Testis (tissue), 3 donors: ENCODE data around the gene KIAA0232. TPM values are rescaled to one million over a fixed set of nuclear protein-coding genes. Genes with fewer than 3 reads are reported as not detected.

ENCODE experiments used
- DNase-seq: peaks from one replicate; pipeline ENCODE4 v3.0.0-alpha.2; 2019
- H3K27ac ChIP-seq, 2 donors: fragments of 200-600 bp; sonication (generic); one replicate each; pipeline ENCODE4 v1.5.1; 2019
- H3K27me3 ChIP-seq: fragments of 200-600 bp; sonication (generic); one replicate; pipeline ENCODE4 v1.5.1; 2019
- H3K36me3 ChIP-seq: fragments of 200-600 bp; sonication (generic); one replicate; pipeline ENCODE4 v1.5.1; 2017; ENCODE audit warnings: low read depth; ENCODE audit errors: missing control alignments
- H3K4me1 ChIP-seq: fragments of 200-600 bp; sonication (generic); one replicate; pipeline ENCODE4 v1.5.1; 2019
- H3K4me3 ChIP-seq, 2 donors: fragments of 200-600 bp; sonication (generic); one replicate each; pipeline ENCODE4 v1.5.1; 2017 to 2019
- H3K9me3 ChIP-seq: fragments of 200-600 bp; sonication (generic); one replicate; pipeline ENCODE4 v1.5.1; 2017
- CTCF ChIP-seq, 3 experiments: fragments of 450-650 bp in 2 of 3; fragments of 200-600 bp in 1 of 3; sonication (generic) in 1 of 3; IDR thresholded peaks; one replicate each; pipeline ENCODE4 v1.5.1; 2016 to 2019; ENCODE audit warnings: antibody characterized with exemption in 3 of 3, mild to moderate bottlenecking in 2 of 3, moderate library complexity in 1 of 3
- POLR2A ChIP-seq: fragments of 450-650 bp; IDR thresholded peaks from one replicate; pipeline ENCODE4 v1.6.1; 2017; ENCODE audit warnings: antibody characterized with exemption, mild to moderate bottlenecking, moderate library complexity
- WGBS, 2 donors: methylation state at CpG; one replicate each; pipeline ENCODE4 v1.1.5; 2018; 5-methylcytosine and 5-hydroxymethylcytosine counted together
- intact Hi-C: fragments of 100-400 bp; cut with DNase I; formaldehyde crosslinking; loops from one replicate; pipeline ENCODE4 v1.15.1; 2023; ENCODE audit warnings: low total_unique reads
- polyA plus RNA-seq: library from polyadenylated mRNA; stranded (reverse); fragments of 350-450 nt; fragmentation: Illumina TruSeq; extraction: RNeasy Lipid Tissue Mini Kit (QIAGEN cat#74804); gene quantifications from one replicate; pipeline ENCODE4 v1.2.3, GENCODE V29; 2014; ENCODE audit warnings: low read depth, low replicate concordance; ENCODE audit not compliant: insufficient read depth
- total RNA-seq, 2 donors: library from RNA; depleted of rRNA; stranded (reverse); fragments of >200 nt; gene quantifications; one replicate each; pipeline ENCODE4 v1.2.3, GENCODE V29; 2016

Gene KIAA0232
- total and polyA plus RNA-seq, 3 donors from 2014 or later = 22.7 to 48.0 (median 47.9) TPM

- Histone ChIP-seq H3K4me1 (peaks cover 22% of the 10 kb centered on the region), H3K9me3 (no peaks in the 10 kb centered on the region), H3K27me3 (no peaks in the 10 kb centered on the region), H3K27ac (peak overlapping the region in 1 of 2 donors; percentile 36), H3K36me3 (no peaks in the 10 kb centered on the region), H3K4me3 (no peak overlapping the region)
- WGBS, 2 donors = 46 to 50% methylated on average over 7 of the region's 7 CpGs
- intact Hi-C loops = no loop called here
- no peak for DNase-seq
- TF ChIP-seq CTCF (IDR thresholded peaks at IDR 0.05) (no peak), POLR2A (no peak)
These were observed 135.8 kb downstream of the KIAA0232 start for GRCh38 chr4:6918338-6918737.

- TF ChIP-seq CTCF (IDR thresholded peaks at IDR 0.05) (no peak), POLR2A (no peak)
- H3K27ac ChIP-seq = no peak overlapping the region
- no peak for DNase-seq
These were observed 137.6 kb downstream of the KIAA0232 start for GRCh38 chr4:6920171-6920570.

GRCh38 chr4:6923507-6923906, 141.0 kb downstream of the KIAA0232 start:
- Histone ChIP-seq H3K9me3 (no peaks in the 10 kb centered on the region), H3K36me3 (no peaks in the 10 kb centered on the region), H3K27me3 (no peaks in the 10 kb centered on the region), H3K4me3 (no peak overlapping the region), H3K4me1 (peaks cover 12% of the 10 kb centered on the region), H3K27ac (no peak overlapping the region)
- no peak for TF ChIP-seq POLR2A
- no peak for TF ChIP-seq CTCF (IDR thresholded peaks at IDR 0.05)
- no peak for DNase-seq
- WGBS, 2 donors = 97 to 98% methylated on average over 19 to 32 of the region's 32 CpGs
- intact Hi-C loops = no loop called here

More at GRCh38 chr4:6920171-6920570, 137.6 kb downstream of the KIAA0232 start:
- WGBS, 2 donors = 49 to 53% methylated on average over 3 of the region's 3 CpGs
- Histone ChIP-seq H3K27me3 (no peaks in the 10 kb centered on the region), H3K9me3 (no peaks in the 10 kb centered on the region), H3K4me1 (peaks cover 22% of the 10 kb centered on the region), H3K4me3 (no peak overlapping the region), H3K36me3 (no peaks in the 10 kb centered on the region)
- intact Hi-C loops = no loop called here

GRCh38 chr4:6924361-6924779, 141.8 kb downstream of the KIAA0232 start:
- Histone ChIP-seq H3K9me3 (no peaks in the 10 kb centered on the region), H3K27ac (no peak overlapping the region), H3K36me3 (no peaks in the 10 kb centered on the region), H3K4me3 (no peak overlapping the region), H3K27me3 (no peaks in the 10 kb centered on the region), H3K4me1 (peaks cover 14% of the 10 kb centered on the region)
- TF ChIP-seq CTCF (IDR thresholded peaks at IDR 0.05) (no peak), POLR2A (no peak)
- intact Hi-C loops = no loop called here
- 93% methylated on average over 6 to 12 of the region's 12 CpGs for WGBS, 2 donors
- DNase-seq = no peak

GRCh38 chr4:6925357-6925836, 142.9 kb downstream of the KIAA0232 start:
- Histone ChIP-seq H3K27ac (no peak overlapping the region), H3K27me3 (no peaks in the 10 kb centered on the region), H3K36me3 (no peaks in the 10 kb centered on the region), H3K4me1 (peaks cover 24% of the 10 kb centered on the region), H3K4me3 (no peak overlapping the region), H3K9me3 (no peaks in the 10 kb centered on the region)
- peak; percentile 44 for DNase-seq
- intact Hi-C loops = no loop called here
- TF ChIP-seq CTCF (IDR thresholded peaks at IDR 0.05) = no peak
- TF ChIP-seq POLR2A = no peak
- WGBS, 2 donors = 85 to 90% methylated on average over 4 to 14 of the region's 14 CpGs
